Cerebellar cortex (tissue), 1 donor: ENCODE measurements around the gene C14orf119.
A peak's percentile ranks its signal among the peaks of the same experiment; 100 is the strongest.

Source experiments
- DNase-seq: peaks from one replicate; pipeline ENCODE4 v3.0.0-alpha.2; 2015; ENCODE audit warnings: low spot score

Gene C14orf119

DNA sequence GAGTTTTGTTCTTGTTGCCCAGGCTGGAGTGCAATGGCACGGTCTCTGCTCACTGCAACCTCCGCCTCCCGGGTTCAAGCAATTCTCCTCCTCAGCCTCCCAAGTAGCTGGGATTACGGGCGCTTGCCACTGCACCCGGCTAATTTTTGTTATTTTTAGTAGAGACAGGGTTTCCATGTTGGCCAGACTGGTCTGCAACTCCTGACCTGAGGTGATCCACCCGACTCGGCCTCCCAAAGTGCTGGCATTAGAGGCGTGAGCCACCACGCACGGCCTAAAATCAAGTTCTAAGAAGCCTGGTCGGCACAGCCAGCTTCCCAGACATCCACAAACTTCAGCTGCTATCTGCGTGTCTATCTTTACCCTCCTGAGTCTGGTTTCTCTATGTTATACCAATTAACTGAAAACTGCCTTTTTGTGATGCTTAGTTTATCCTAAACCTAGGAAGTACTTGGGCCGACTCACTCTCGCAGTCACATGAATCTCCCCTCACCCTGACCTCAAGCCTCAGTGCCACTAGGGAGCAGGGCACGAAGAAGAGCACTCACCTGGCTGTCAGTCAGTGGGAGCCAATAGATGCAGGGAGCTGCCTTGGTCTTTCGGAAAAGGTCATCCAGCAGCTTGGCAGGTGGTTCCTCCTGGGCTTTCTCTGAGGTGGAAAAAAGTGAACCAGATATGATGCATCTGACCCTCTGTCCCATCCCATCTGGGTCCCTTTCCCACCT is 34.6 kb upstream of the C14orf119 start:
- DNase-seq = no peak

- no peak for DNase-seq
Measured at GRCh38 chr14:23062002-23062401, 33.3 kb upstream of the C14orf119 start.

GRCh38 chr14:23063601-23064000 is 31.7 kb upstream of the C14orf119 start:
- no peak for DNase-seq

GRCh38 chr14:23066368-23066767 is 28.9 kb upstream of the C14orf119 start:
- no peak for DNase-seq

DNA sequence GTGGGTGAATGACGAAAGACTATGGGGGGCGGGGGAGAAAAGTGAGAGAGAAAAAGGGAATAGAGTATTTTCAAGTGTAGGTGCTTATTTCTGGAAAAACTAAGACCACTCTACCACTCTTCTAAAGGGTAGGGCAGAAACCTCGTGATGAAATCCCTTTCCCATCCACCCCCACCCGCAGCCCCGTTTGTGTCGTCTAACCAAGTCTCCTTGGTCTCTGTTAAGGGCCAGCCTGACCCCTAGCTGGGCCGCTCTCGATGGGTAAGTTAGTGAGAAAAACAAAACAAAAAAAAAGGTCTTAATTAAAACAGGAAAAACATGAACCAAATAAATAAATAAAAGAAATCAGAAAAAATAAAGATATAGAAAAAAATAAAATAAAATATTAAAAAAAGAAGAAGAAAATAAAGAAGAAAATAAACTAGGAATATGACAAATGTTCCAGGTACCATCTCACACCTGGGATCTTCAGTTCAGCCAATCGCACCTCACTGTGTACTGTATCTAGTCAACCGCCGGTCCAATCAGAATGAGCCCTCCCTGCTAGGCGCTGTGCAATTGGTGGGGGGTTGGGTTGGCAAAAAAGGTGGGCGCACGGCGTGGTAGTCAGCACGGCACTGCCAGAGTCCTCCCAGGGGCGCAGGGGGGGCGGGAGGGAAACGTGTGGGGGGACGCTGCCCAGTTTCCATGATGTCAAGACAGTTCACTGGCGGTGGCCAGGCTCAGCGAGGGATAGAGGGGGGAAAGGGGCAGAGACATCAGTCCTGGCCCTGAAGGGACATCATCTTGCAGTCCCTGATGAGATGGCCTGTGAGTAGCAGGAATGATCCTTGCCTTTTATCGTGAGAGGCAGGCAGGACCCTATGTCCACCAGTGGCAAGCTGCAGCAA is 28.2 kb upstream of the C14orf119 start:
- no peak for DNase-seq

- DNase-seq = no peak
Measured at GRCh38 chr14:23067847-23068788, 27.2 kb upstream of the C14orf119 start.

DNA sequence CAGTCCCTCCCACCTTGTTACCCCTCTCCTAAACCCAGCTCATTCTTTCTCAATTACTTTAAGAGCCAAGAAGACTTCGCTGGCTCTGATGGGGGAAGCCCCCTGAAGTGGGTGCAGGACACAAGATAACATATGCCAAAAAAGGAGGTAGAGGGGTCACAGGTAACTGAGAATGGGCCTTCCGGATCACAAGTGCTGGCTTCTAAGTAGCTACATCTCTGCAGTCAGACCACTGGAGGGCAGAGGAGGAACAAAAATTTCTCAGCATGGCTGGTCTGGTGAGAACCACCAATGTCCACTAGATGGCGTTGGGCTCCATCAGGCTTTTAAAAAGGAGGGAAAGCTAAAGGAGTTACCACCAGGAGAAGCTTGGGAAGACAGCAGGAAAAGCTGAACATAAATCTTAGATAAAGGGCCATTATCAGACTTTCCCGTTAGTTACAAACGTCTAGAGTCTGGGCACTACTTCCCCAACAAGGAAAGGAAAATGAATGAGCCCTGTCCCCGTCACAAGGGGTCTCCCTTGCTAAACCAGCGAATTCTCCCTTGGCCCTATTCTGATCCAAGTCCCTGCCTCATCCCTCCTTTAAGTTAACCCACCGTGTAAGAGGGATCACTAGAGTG is 26.4 kb upstream of the C14orf119 start:
- peak; percentile 96 for DNase-seq

DNA sequence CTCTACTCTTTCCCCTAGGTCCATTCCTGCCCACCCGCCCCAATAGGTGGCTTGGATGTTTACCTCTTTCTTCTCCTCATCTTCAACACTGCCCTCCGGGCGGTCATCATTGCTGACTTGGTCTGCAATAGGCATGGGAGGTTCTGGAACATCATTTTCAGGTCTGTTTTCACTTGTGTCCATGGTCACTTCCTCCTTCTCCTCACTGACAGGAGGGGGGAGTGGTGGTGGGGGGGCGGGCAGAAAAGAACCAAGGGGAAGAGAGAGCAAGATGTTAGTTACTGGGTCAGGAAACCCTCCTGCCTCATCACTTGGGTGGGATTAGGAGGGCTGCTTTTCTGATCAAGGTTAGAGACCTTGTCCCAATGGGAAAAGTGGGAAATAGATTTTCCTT is 25.9 kb upstream of the C14orf119 start:
- no peak for DNase-seq

- DNase-seq = no peak
Measured at GRCh38 chr14:23070262-23071129, 24.8 kb upstream of the C14orf119 start.

- peak; percentile 92 for DNase-seq
Measured at GRCh38 chr14:23071244-23071920, 23.9 kb upstream of the C14orf119 start.

GRCh38 chr14:23071921-23072539 is 23.3 kb upstream of the C14orf119 start:
- no peak for DNase-seq

GRCh38 chr14:23074906-23075305 is 20.4 kb upstream of the C14orf119 start:
- DNase-seq = no peak

DNA sequence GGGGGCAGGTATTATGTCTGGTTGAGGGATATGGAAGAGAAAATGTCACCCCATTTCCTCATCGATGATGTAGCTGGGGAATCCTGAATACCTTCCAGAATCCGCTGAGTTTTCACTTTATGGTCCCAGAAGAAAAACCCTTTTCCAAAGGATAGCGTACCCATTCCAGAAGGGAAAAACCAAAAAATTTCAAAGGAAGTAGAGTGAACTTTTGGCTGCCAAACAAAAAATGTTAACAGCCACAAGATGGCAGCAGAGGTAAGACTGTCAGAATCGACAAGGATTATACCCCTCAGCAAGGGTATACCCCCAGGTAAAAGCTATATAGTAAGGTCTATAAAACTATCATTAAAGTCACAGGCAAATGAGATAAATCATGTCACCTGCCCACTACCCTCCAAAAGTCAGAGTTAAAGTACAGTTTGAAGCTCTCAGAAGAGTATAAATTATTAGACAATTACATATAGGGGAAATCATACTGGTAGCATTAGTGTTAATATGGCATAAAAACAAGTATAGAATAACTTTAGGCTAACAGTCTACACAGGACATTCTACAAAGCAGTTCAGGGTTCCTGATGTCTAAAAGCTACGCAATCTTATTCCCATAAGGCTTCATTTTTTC is 18.4 kb upstream of the C14orf119 start:
- DNase-seq = no peak

DNA sequence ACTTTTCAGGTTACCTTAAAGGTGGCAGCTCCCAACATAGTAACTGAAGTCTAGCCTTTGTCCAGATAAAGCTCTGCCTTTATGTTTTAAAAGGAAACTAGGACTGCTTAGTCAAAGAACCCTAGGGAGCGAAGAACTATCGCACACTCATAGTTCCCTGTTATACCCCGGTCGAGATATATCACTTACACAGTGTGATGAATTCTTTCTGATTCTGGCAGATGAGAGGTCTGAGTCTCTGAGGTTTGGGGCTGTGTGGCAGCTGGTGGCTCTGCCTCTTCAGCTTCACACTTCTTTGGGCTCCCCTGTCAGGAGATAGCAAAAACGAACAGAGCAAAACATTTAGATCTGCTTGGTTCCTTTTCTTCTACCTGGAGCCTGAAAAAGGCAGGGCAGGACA is 17.3 kb upstream of the C14orf119 start:
- no peak for DNase-seq

DNA sequence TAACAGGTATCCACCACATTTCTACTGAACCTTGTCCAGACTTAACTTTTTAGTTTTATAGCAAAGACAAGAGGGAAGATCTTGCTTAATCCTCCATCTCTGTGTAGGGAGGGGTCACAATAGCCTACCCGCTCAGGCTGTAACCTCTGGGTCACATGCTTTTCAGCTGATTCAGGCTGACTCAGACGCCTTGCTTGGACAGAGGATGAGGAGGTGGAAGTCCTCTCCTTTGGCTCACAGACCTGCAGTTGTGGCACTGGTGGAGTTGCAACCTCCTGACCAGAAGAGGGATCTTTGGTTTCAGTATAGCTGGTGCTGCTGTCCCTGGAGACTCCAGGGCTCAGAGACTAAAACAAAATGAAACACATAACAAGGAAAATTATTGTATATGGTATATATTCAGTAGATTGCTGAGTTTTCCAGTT is 16.6 kb upstream of the C14orf119 start:
- no peak for DNase-seq

GRCh38 chr14:23079716-23080115 is 15.6 kb upstream of the C14orf119 start:
- no peak for DNase-seq

DNA sequence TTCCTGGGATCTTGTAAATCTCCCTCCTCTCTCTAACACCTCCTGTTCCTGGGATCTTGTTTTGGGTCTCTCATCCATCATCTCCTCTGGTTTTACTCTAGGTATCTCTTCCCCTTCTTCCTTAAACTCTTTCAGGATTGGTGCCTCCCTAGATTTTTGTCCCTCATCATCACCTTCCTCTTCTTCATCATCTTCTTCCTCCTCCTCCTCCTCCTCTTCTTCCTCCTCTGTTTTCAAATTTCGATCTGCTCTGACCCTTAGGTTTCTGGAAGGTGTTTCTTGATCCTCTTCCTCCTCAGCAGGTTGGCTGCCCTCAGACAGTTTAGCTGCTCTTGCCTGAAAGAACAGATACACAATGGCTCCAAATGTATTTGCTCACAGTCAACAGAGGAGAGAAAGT is 14.8 kb upstream of the C14orf119 start:
- no peak for DNase-seq

DNA sequence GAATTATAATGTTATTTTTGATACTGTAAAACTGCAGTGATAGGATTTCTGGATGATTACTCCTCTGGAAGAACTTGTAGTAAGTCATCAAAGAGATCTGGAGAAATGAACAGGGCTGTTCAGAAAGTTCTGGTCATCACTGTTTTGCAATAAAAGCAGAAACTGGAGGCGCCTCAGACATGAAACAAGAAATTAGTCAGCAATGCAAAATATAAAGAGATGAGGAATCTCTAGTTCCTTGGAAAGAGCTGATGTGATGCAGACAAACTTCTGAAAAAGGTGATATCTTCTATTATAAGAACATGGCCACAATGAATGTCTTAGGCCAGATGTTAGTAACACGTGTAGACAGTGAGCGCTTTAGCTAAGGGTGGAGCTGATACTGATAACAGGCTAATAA is 9.8 kb upstream of the C14orf119 start:
- no peak for DNase-seq

DNA sequence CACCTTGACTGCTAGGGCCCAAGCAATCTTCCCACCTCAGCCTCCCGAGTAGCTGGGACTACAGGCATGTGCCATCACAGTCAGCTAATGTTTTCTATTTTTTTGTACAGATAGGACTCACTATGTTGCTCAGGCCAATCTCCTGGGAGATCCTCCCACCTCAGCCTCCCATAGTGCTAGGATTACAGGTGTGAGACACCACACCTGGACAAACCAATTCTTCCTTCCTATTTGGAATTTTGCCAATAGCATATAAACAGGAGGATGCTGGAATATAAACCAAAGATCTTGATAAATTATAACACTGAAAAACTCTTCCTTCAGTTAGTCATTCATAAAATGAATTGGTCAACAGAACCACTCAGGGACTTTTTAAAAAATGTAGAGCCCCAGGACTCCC is 8.7 kb upstream of the C14orf119 start:
- DNase-seq = no peak
